Measurements from ENCODE around the gene ZEB1. TPM values are rescaled to one million over a fixed set of nuclear protein-coding genes. Genes with fewer than 3 reads are reported as not detected.
"Not testable (repeated sequence)": the region's sequence is repeated elsewhere in the genome, so short reads cannot be mapped to it uniquely, and the experiment has no call there.

ZEB1 gene
- total RNA-seq, 1 experiment from 2014 or later, result 99.4 TPM

DNA sequence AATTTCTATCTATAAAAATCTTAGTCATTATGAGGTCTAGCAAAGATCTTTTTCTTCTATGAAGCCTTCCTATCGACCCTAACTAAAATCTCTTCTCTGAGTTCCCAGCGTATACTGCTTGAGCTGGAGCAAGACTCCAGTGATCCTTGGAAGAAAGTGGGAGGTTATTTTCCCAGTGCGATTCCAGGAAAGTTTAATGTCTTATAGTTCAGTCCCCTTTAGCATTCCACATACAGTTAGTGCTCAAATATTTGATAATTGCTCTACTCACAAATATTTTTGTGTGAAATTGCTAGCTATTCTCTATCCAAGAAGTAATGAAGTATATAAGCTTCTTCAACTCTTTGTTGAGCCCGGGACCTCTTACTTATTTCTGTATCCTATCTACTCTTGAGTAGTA lies 47.7 kb downstream of the ZEB1 start:
- no peak for DNase-seq (ENCODE audit: low read depth)

- DNase-seq (ENCODE audit: low read depth), result no peak
Observed at GRCh38 chr10:31368724-31369123, 49.7 kb downstream of the ZEB1 start.

GRCh38 chr10:31372439-31372838 lies 53.4 kb downstream of the ZEB1 start:
- DNase-seq (ENCODE audit: low read depth), result no peak

- DNase-seq (ENCODE audit: low read depth), result peak; percentile 21
Observed at GRCh38 chr10:31374146-31374696, 55.2 kb downstream of the ZEB1 start.

- DNase-seq (ENCODE audit: low read depth), result no peak
Observed at GRCh38 chr10:31381171-31381570, 62.2 kb downstream of the ZEB1 start.

- peak; percentile 83 for DNase-seq (ENCODE audit: low read depth)
Observed at GRCh38 chr10:31381766-31382316, 62.8 kb downstream of the ZEB1 start.

- DNase-seq (ENCODE audit: low read depth), result no peak
Observed at GRCh38 chr10:31383810-31384588, 65.0 kb downstream of the ZEB1 start.

DNA sequence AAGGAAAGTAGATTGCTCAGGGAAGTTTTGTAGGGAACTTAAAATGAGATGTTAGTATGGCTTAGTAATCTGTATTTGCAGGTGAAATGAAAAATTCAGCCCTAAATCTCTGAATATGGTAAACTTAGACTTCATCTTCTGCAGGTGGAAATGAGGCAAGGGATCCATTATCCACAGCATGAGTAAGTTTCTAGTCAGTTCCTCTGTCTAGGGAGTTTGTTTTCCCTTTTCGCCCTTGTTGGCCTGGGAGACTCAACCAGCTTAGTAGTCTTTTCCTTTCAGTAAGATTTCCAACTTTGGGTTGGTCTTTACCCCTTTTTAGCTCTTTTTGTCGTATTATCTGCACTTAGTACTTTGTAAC lies 65.6 kb downstream of the ZEB1 start:
- DNase-seq (ENCODE audit: low read depth), result peak; percentile 53

GRCh38 chr10:31390804-31391203 lies 71.8 kb downstream of the ZEB1 start:
- DNase-seq (ENCODE audit: low read depth), result no peak

DNA sequence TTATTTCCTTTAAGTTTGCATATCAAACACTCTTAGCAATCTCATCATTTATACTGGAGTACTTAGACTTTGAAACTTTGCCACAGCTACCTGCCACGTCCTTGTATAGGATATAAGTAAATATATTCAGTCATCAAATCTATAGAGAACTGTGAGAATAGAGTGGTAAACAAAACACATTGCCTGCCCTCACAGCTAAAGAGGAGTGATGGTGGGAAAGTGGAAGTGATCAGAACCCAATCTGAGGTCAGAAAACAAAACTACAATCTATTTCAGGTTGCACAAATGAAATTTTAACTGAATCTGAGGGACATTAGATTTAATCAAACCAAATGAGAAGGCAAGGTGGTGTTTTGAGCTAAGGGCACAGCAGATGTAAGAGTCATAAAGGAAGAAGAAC lies 74.8 kb downstream of the ZEB1 start:
- no peak for DNase-seq (ENCODE audit: low read depth)

DNA sequence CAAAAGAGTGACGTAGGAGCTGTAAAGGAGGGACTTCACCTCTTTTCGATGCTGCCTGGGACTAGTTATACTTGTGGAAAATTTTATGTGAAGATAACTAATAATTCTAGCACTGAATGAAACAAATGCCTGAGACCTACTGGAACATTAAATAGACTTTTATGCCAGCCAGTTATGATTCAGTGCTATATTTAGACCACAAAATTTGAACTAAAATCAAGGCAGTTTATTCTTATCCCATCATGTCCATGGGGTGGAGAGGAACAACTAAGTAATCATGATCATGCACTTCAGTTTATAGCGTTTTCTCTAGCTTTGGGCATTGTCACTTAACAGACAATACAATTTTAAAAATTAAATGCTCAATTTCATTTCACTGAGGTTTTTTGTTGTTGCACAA lies 76.7 kb downstream of the ZEB1 start:
- DNase-seq (ENCODE audit: low read depth), result no peak

DNA sequence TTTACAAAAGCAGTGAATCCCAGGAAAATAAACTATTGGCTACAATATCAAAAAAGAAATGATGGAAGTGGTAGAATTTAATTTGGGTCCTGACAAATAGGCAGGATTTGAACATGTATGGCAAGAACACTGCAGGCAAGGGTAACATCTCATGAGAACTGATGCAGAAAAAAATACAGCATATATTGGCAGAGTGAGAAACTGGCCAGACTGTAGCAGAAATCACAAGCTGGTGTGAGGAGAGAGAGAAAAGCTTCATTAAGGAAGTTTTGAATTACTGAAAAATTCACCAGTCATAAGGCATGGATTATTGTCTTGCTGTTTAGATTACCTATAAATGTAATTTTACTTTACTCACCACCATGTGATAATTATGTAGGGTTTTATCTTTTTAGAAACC lies 77.4 kb downstream of the ZEB1 start:
- DNase-seq (ENCODE audit: low read depth), result no peak

DNA sequence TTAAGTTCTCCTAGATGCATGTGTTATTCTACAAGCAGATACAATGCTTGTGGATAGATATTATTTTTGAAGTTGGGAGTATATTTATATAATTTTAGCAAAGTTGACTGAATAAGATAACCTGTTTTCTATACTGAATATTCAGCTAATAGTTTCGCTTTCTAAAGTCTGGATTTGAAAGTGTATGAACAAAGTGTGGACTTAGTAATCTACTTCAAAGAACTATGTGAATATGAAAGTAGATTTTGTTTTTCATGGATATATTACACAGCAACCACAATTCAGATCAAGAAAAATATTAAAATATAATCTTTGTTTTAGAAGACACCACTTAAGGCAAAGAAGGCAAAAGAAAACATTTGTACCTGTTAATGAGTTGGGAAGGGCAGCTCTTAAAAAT lies 78.8 kb downstream of the ZEB1 start:
- DNase-seq (ENCODE audit: low read depth), result no peak

DNA sequence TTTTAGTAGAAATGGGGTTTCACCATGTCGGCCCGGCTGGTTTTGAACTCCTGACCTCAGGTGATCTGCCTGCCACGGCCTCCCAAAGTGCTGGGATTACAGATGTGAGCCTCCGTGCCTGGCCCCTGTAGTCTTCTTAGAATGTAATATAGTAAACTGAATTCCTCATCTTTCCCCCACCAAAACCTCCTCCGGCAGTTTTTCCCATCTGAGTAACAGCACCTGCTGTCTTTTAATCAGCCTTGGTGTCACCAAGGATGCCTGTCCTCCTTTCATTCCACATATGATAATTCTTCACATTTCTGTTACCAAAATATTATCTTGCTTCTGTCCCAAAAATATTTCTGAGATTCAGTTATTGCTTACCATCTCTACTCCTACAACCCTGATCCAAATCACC lies 80.2 kb downstream of the ZEB1 start:
- DNase-seq (ENCODE audit: low read depth), result no peak

GRCh38 chr10:31399631-31400030 lies 80.6 kb downstream of the ZEB1 start:
- peak; percentile 25 for DNase-seq (ENCODE audit: low read depth)

DNA sequence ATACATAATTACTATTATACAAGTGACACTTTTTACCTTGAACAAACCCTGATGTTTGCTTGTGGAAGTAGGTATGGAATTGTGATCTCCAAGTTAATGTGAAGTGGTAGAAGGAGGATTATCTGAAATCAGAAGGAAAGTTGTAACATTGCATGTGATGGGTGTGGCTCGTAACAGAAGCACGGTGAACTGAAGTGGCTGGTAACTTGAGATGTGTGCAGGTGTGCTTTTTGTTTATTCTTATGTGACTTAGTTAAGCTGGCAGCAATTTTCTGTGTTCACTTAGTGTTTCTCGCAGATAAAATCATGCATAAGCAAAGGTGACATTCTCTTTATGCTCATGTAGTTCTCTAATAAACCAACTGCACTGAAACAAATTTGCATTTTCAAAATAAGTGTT lies 82.3 kb downstream of the ZEB1 start:
- DNase-seq (ENCODE audit: low read depth), result no peak

- DNase-seq (ENCODE audit: low read depth), result peak; percentile 48
Observed at GRCh38 chr10:31404640-31405039, 85.6 kb downstream of the ZEB1 start.

DNA sequence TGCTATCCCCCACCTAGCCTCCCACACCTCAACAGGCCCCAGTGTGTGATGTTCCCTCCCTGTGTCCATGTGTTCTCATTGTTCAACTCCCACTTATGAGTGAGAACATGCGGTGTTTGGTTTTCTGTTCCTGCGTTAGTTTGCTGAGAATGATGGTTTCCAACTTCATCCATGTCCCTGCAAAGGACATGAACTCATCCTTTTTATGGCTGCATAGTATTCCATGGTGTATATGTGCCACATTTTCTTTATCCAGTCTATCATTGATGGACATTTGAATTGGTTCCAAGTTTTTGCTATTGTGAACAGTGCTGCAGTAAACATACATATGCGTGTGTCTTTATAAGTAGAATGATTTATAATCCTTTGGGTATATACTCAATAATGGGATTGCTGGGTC lies 86.8 kb downstream of the ZEB1 start:
- not testable (repeated sequence) for DNase-seq (ENCODE audit: low read depth)

DNA sequence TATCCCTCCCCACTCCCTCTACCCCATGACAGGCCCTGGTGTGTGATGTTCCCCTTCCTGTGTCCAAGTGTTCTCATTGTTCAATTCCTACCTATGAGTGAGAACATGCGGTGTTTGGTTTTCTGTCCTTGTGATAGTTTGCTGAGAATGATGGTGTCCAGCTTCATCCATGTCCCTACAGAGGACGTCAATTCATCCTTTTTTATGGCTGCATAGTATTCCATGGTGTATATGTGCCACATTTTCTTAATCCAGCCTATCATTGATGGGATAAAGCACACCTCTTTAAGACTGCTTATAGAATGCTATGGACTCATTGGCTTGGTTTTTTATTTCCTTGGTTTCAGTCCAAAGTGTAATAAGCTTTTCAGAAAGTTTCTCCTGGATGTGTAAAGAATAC lies 93.4 kb downstream of the ZEB1 start:
- DNase-seq (ENCODE audit: low read depth), result not testable (repeated sequence)

DNA sequence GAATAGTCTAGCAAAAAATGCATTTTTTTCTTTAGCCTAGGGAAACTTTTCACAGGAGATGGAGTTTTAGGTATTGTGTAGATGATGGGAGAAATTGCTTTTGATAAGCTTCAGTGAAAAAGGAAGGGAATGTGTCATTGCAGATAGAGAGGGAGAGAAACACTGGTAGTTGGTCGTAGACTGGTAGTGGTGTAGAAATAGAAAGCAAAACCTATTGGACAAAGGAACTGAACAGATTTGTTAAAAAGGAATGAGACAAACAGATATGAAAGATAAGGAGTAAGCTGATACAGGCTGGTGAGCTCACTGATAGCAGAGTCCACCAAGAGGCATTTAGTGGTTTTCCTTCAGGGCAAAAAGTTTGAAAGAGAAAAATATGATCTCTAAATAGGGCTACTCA lies 94.3 kb downstream of the ZEB1 start:
- DNase-seq (ENCODE audit: low read depth), result peak; percentile 80

GRCh38 chr10:31418481-31418880 lies 99.5 kb downstream of the ZEB1 start:
- no peak for DNase-seq (ENCODE audit: low read depth)

- DNase-seq (ENCODE audit: low read depth), result peak; percentile 80
Observed at GRCh38 chr10:31419394-31420063, 100.5 kb downstream of the ZEB1 start.

DNA sequence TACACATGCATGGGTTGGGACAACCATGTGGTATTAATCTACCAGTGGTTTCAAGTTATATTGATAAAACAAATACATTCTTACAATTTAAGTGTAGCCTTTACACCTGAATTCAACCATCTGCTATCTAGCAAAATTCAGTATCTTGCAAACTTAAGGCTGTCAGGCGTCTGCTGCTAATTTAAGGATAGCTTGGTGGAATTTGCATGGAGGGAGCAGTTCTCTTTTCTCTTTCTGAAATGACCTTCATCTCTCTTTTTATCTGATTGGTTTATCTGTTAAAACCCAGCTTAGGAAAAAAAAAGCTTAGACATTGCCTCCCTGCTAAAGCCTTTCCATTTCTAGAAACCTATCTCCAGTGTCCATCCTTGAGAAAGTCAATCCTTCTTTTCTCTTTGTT lies 102.3 kb downstream of the ZEB1 start:
- no peak for DNase-seq (ENCODE audit: low read depth)

All from RPMI7951 (cell line).